ENCODE results near the gene SLC30A7. TPM values are rescaled to one million over a fixed set of nuclear protein-coding genes. Genes with fewer than 3 reads are reported as not detected.

Gene SLC30A7
- total and polyA plus RNA-seq, 2 of the 13 experiments (the other 11 are each of a cell fraction or from before 2014, with no cell fraction given), result 8.3 to 40.8 TPM

DNA sequence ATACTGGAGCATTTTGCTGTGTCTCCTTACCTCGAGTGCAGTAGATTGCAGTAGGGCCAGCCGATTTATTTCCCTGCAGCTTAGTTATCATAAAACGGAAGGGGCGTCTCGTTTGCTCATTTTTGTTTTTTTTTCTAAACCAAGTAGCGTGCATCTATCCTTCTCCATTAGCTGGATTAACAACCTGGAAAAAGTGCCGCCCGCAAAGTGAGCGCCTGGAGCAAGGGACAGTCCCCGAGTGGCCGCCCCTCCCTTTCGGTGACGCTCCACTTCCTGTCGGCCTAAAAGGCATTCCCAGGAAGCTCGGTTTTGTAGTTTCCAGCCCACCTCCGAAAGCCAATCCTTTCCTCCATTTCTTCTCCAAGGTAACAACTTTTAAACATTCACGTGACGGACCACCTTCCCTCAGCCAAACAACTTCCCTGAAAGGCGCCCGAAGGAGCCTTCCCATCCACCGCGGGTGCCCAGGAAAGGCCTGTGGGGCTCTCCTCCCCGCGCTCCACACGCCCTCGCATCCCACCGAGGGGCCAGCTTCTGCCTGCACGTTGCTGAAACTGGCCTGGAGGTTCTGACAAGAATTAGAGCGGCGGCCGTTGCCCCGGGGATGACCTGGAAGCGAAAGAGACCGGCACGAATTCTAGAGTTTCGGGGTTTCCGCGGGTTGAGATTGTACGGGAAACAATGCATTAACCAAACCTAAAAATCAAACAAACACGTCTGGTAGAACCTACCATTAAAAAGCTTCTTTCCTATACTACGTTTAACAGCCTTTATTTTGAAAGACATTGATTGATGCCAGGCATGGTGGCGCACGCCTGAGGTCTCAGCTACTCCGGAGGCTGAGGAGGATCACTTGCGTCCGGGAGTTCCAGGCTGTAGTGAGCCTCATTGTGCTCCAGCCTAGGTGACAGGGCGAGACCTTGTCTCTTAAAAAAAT is 1.0 kb upstream of the SLC30A7 start, which contains the start of gene EXTL2 (continued):
- TF ChIP-seq, protein P1, sequence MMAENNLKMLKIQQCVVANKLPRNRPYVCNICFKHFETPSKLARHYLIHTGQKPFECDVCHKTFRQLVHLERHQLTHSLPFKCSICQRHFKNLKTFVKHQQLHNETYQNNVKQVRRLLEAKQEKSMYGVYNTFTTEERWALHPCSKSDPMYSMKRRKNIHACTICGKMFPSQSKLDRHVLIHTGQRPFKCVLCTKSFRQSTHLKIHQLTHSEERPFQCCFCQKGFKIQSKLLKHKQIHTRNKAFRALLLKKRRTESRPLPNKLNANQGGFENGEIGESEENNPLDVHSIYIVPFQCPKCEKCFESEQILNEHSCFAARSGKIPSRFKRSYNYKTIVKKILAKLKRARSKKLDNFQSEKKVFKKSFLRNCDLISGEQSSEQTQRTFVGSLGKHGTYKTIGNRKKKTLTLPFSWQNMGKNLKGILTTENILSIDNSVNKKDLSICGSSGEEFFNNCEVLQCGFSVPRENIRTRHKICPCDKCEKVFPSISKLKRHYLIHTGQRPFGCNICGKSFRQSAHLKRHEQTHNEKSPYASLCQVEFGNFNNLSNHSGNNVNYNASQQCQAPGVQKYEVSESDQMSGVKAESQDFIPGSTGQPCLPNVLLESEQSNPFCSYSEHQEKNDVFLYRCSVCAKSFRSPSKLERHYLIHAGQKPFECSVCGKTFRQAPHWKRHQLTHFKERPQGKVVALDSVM (CRISPR knock-in tag; IDR thresholded peaks at IDR 0.05), result 0 out of 2 replicates have a peak, but pooled peaks have one; percentile 26
- TF ChIP-seq TCF7 (IDR thresholded peaks at IDR 0.05; ENCODE audit: low read depth) (no peak), NFRKB (IDR thresholded peaks at IDR 0.05) (no peak), ZSCAN20 (CRISPR knock-in tag; IDR thresholded peaks at IDR 0.05; ENCODE audit: borderline replicate concordance) (no peak), BORCS8-MEF2B (CRISPR knock-in tag; IDR thresholded peaks at IDR 0.05) (peak; percentile 56; the same call in 1 of the 2 replicates), HNRNPK (IDR thresholded peaks at IDR 0.05; ENCODE audit: low read depth, low read length, poor library complexity, severe bottlenecking) (no peak), ZNF253 (CRISPR knock-in tag; IDR thresholded peaks at IDR 0.05; ENCODE audit: borderline replicate concordance) (no peak), ZNF451 (CRISPR knock-in tag; IDR thresholded peaks at IDR 0.05) (peak; percentile 42; the same call in 1 of the 2 replicates), ATF1 (CRISPR knock-in tag; IDR thresholded peaks at IDR 0.05) (peak; percentile 68), SMC3 (IDR thresholded peaks at IDR 0.05; ENCODE audit: low read length) (no peak), ZFP82 (CRISPR knock-in tag; IDR thresholded peaks at IDR 0.05; ENCODE audit: borderline replicate concordance) (no peak), MAZ (IDR thresholded peaks at IDR 0.05; ENCODE audit: borderline replicate concordance, low read depth, low read length) (peak; percentile 92), MAZ (CRISPR knock-in tag; IDR thresholded peaks at IDR 0.05; ENCODE audit: low read depth) (peak; percentile 35; the same call in 1 of the 2 replicates), IKZF1 (IDR thresholded peaks at IDR 0.05) (no peak), ZIK1 (CRISPR knock-in tag; IDR thresholded peaks at IDR 0.05; ENCODE audit: borderline replicate concordance, low read depth) (no peak), IRX3 (CRISPR knock-in tag; IDR thresholded peaks at IDR 0.05; ENCODE audit: borderline replicate concordance, low read depth) (no peak), ELF4 (CRISPR knock-in tag; IDR thresholded peaks at IDR 0.05; ENCODE audit: borderline replicate concordance) (no peak), ZNF768 (CRISPR knock-in tag; IDR thresholded peaks at IDR 0.05) (peak; percentile 59; the same call in 1 of the 2 replicates), KLF11 (CRISPR knock-in tag; IDR thresholded peaks at IDR 0.05) (no peak), ZFP37 (CRISPR knock-in tag; IDR thresholded peaks at IDR 0.05; ENCODE audit: borderline replicate concordance) (no peak; the same call in 1 of the 2 replicates)
- TF ChIP-seq, protein P2, sequence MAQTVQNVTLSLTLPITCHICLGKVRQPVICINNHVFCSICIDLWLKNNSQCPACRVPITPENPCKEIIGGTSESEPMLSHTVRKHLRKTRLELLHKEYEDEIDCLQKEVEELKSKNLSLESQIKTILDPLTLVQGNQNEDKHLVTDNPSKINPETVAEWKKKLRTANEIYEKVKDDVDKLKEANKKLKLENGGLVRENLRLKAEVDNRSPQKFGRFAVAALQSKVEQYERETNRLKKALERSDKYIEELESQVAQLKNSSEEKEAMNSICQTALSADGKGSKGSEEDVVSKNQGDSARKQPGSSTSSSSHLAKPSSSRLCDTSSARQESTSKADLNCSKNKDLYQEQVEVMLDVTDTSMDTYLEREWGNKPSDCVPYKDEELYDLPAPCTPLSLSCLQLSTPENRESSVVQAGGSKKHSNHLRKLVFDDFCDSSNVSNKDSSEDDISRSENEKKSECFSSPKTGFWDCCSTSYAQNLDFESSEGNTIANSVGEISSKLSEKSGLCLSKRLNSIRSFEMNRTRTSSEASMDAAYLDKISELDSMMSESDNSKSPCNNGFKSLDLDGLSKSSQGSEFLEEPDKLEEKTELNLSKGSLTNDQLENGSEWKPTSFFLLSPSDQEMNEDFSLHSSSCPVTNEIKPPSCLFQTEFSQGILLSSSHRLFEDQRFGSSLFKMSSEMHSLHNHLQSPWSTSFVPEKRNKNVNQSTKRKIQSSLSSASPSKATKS (CRISPR knock-in tag; IDR thresholded peaks at IDR 0.05), result peak; percentile 93; the same call in 1 of the 2 replicates
- TF ChIP-seq, protein P3, sequence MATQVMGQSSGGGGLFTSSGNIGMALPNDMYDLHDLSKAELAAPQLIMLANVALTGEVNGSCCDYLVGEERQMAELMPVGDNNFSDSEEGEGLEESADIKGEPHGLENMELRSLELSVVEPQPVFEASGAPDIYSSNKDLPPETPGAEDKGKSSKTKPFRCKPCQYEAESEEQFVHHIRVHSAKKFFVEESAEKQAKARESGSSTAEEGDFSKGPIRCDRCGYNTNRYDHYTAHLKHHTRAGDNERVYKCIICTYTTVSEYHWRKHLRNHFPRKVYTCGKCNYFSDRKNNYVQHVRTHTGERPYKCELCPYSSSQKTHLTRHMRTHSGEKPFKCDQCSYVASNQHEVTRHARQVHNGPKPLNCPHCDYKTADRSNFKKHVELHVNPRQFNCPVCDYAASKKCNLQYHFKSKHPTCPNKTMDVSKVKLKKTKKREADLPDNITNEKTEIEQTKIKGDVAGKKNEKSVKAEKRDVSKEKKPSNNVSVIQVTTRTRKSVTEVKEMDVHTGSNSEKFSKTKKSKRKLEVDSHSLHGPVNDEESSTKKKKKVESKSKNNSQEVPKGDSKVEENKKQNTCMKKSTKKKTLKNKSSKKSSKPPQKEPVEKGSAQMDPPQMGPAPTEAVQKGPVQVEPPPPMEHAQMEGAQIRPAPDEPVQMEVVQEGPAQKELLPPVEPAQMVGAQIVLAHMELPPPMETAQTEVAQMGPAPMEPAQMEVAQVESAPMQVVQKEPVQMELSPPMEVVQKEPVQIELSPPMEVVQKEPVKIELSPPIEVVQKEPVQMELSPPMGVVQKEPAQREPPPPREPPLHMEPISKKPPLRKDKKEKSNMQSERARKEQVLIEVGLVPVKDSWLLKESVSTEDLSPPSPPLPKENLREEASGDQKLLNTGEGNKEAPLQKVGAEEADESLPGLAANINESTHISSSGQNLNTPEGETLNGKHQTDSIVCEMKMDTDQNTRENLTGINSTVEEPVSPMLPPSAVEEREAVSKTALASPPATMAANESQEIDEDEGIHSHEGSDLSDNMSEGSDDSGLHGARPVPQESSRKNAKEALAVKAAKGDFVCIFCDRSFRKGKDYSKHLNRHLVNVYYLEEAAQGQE (IDR thresholded peaks at IDR 0.05; ENCODE audit: borderline replicate concordance in 1 of 2, low read depth in 1 of 2, low read length in 2 of 2), result no peak
